A673 (cell line): ENCODE data around the gene PCED1A. TPM values are rescaled to one million over a fixed set of nuclear protein-coding genes. Genes with fewer than 3 reads are reported as not detected.

Experiments used
- BruUV-seq: library from RNA; stranded (reverse); fragments of 400-500 nt; replicated peaks from 2 replicates; lab custom pipeline; 2021; lab: Mats Ljungman, UMichigan
- CTCF ChIA-PET: fragments of 300-600 bp; sonication (Branson Sonifier 250); formaldehyde crosslinking; loops from one replicate; lab custom pipeline; 2022; ENCODE audit warnings: antibody characterized with exemption; lab: Charles Lee
- POLR2A ChIA-PET: fragments of 300-600 bp; sonication (Branson Sonifier 250); formaldehyde crosslinking; loops from one replicate; lab custom pipeline; 2022; ENCODE audit warnings: antibody characterized with exemption; ENCODE audit not compliant: low non-redundant PET; lab: Charles Lee
- DNase-seq: peaks from one replicate; pipeline ENCODE4 v3.0.0-alpha.2; 2015; ENCODE audit warnings: low spot score
- H3K27ac ChIP-seq: fragments of 200-600 bp; sonication (generic); 2 replicates; pipeline ENCODE4 v1.5.1; 2016; ENCODE audit warnings: mixed run types, low read depth, mild to moderate bottlenecking, mixed read lengths, antibody characterized with exemption, low read length; ENCODE audit not compliant: poor library complexity, severe bottlenecking
- H3K27me3 ChIP-seq: fragments of 200-600 bp; sonication (generic); replicated peaks from 2 replicates; pipeline ENCODE4 v1.6.1; 2017; ENCODE audit warnings: mixed run types, low read depth, mild to moderate bottlenecking, mixed read lengths, antibody characterized with exemption, low read length; ENCODE audit not compliant: insufficient read depth, poor library complexity
- H3K36me3 ChIP-seq: fragments of 200-600 bp; sonication (generic); 2 replicates; pipeline ENCODE4 v1.6.1; 2016; ENCODE audit warnings: mixed run types, mild to moderate bottlenecking, mixed read lengths, antibody characterized with exemption, low read length; ENCODE audit not compliant: insufficient read depth, poor library complexity, severe bottlenecking
- H3K4me1 ChIP-seq: fragments of 200-600 bp; sonication (generic); 2 replicates; pipeline ENCODE4 v1.6.1; 2017; ENCODE audit warnings: mixed run types, mild to moderate bottlenecking, mixed read lengths, antibody characterized with exemption, low read length; ENCODE audit not compliant: insufficient read depth, poor library complexity, severe bottlenecking
- H3K4me3 ChIP-seq: fragments of 200-600 bp; sonication (generic); 2 replicates; pipeline ENCODE4 v1.5.1; 2016; ENCODE audit warnings: low read depth, mixed run types, mild to moderate bottlenecking, mixed read lengths, low read length; ENCODE audit not compliant: poor library complexity, severe bottlenecking
- H3K9me3 ChIP-seq: fragments of 200-600 bp; sonication (generic); 2 replicates; pipeline ENCODE4 v1.6.1; 2016; ENCODE audit warnings: mixed run types, low read depth, mild to moderate bottlenecking, mixed read lengths, antibody characterized with exemption, low read length; ENCODE audit not compliant: poor library complexity, severe bottlenecking
- CTCF ChIP-seq: fragments of 300-800, 200-600 bp; sonication (generic); conservative IDR thresholded peaks from 2 replicates; pipeline ENCODE4 v1.5.1; 2017; ENCODE audit warnings: low read depth, mild to moderate bottlenecking, antibody characterized with exemption, low read length, moderate library complexity, mixed read lengths
- EZH2 ChIP-seq: fragments of 200-600 bp; sonication (generic); IDR thresholded peaks from 2 replicates; pipeline ENCODE4 v1.6.1; 2017; ENCODE audit warnings: borderline replicate concordance, low read depth, mild to moderate bottlenecking, mixed read lengths, antibody characterized with exemption, low read length; ENCODE audit not compliant: poor library complexity, severe bottlenecking
- intact Hi-C: fragments of 100-400 bp; cut with micrococcal nuclease; formaldehyde crosslinking; loops from one replicate; pipeline ENCODE4 v1.10.0; 2022; ENCODE audit not compliant: unreplicated experiment
- total RNA-seq: library from RNA; stranded (reverse); gene quantifications from 2 replicates; pipeline ENCODE4 v1.2.3, GENCODE V29; 2021

The PCED1A gene
- total RNA-seq, 1 experiment from 2014 or later = 32.8 TPM

- peaks cover 70% of the 10 kb centered on the region for H3K27me3 ChIP-seq
- CTCF ChIA-PET = no interaction called here
These were observed 39.1 kb downstream of the PCED1A start for GRCh38 chr20:2801286-2801728.

DNA sequence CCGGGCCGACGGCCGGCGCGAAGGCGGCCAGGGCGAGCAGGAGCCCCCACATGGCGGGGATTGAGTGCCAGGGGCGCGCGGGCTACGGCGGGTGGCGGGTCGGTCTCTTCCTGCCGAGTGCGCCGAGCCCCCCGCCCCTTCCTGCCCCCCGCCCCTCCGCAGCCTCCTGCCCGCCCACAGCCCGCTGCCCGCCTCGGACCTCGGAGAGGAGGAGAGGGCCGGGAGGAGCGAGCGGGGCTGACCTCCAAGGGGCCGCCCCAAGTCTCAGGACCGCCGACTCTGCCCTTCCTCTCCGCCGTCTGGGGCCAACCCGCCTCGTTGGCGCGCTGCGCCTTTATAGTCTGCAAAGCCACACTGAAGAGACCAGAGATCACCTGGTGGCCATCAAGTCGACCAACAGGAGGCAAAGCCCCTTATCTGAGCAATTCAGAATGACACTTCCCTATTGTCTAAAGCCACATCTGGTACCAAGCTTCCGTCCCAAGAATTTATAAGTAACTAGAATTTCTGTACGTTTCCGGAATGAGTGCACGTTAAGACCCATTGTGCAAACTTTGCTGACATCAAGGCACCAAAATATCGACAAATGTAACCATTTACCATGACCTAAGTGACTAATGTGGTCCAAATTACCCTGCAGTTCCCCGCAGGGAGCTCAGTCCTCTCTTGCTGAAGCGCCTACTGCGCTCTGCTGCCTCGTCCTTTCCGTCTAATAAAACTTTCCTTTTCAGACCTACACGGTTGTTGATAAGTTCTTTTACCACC, 39.8 kb downstream of the PCED1A start, which contains the start of gene CPXM1:
Gene CPXM1 (minus strand): TSS at position 107 of the 765 bp plus-strand sequence. CDS start 55 bp downstream, at position 52.
- BruUV-seq = no TSS peak
- Histone ChIP-seq H3K36me3 (no peaks in the 10 kb centered on the region), H3K27ac (no peak within 1 kb of the TSS), H3K4me1 (peaks cover 5% of the 10 kb centered on the region), H3K4me3 (peak within 1 kb of the TSS; percentile 53), H3K27me3 (peaks cover 64% of the 10 kb centered on the region), H3K9me3 (no peaks in the 10 kb centered on the region)
- ChIA-PET POLR2A (no interaction called here), CTCF (no interaction called here)
- intact Hi-C loops = no loop called here
- TF ChIP-seq EZH2 = peak; percentile 42
- no peak for TF ChIP-seq CTCF
- DNase-seq = no peak

More at GRCh38 chr20:2801286-2801728, 39.1 kb downstream of the PCED1A start:
- Histone ChIP-seq H3K27ac (no peak overlapping the region), H3K4me3 (no peak overlapping the region), H3K4me1 (peaks cover 5% of the 10 kb centered on the region), H3K36me3 (no peaks in the 10 kb centered on the region), H3K9me3 (no peaks in the 10 kb centered on the region)
- TF ChIP-seq CTCF = no peak
- no peak for TF ChIP-seq EZH2
- intact Hi-C loops = no loop called here
- DNase-seq = no peak
- POLR2A ChIA-PET = no interaction called here
- BruUV-seq = no TSS peak

- Histone ChIP-seq H3K36me3 (no peaks in the 10 kb centered on the region), H3K4me3 (peak overlapping the region; percentile 53), H3K27ac (no peak overlapping the region), H3K9me3 (no peaks in the 10 kb centered on the region), H3K4me1 (peaks cover 5% of the 10 kb centered on the region), H3K27me3 (peaks cover 56% of the 10 kb centered on the region)
- ChIA-PET CTCF (no interaction called here), POLR2A (no interaction called here)
- TF ChIP-seq CTCF = no peak
- peak; percentile 82 for TF ChIP-seq EZH2
- intact Hi-C loops = no loop called here
- BruUV-seq = no TSS peak
- peak; percentile 36 for DNase-seq
These were observed 40.6 kb downstream of the PCED1A start for GRCh38 chr20:2799688-2800520.
